ENCODE data around the gene ZDHHC3.

ZDHHC3 gene

GRCh38 chr3:44927371-44927770 is 48.6 kb downstream of the ZDHHC3 start:
- no peak for DNase-seq (ENCODE audit: low read depth in 2 of 2)

- DNase-seq (ENCODE audit: low read depth in 2 of 2): no peak
Measured at GRCh38 chr3:44926921-44927320, 49.1 kb downstream of the ZDHHC3 start.

- no peak for DNase-seq (ENCODE audit: low read depth in 2 of 2)
Measured at GRCh38 chr3:44926172-44926571, 49.8 kb downstream of the ZDHHC3 start.

GRCh38 chr3:44924457-44925084 is 51.4 kb downstream of the ZDHHC3 start:
- DNase-seq (ENCODE audit: low read depth in 2 of 2): no peak

- no peak for DNase-seq (ENCODE audit: low read depth in 2 of 2)
Measured at GRCh38 chr3:44923632-44924456, 52.1 kb downstream of the ZDHHC3 start.

GRCh38 chr3:44920081-44920480 is 55.9 kb downstream of the ZDHHC3 start:
- no peak for DNase-seq (ENCODE audit: low read depth in 2 of 2)

- DNase-seq (ENCODE audit: low read depth in 2 of 2): no peak
Measured at GRCh38 chr3:44918581-44918980, 57.4 kb downstream of the ZDHHC3 start.

- no peak for DNase-seq (ENCODE audit: low read depth in 2 of 2)
Measured at GRCh38 chr3:44918087-44918486, 57.9 kb downstream of the ZDHHC3 start.

- DNase-seq (ENCODE audit: low read depth in 2 of 2): no peak
Measured at GRCh38 chr3:44915702-44916438, 60.1 kb downstream of the ZDHHC3 start.

- no peak for DNase-seq (ENCODE audit: low read depth in 2 of 2)
Measured at GRCh38 chr3:44914936-44915335, 61.0 kb downstream of the ZDHHC3 start.

- DNase-seq (ENCODE audit: low read depth in 2 of 2): peak; percentile 13 to 56
Measured at GRCh38 chr3:44913868-44914468, 62.0 kb downstream of the ZDHHC3 start.

- DNase-seq (ENCODE audit: low read depth in 2 of 2): no peak
Measured at GRCh38 chr3:44910693-44911092, 65.3 kb downstream of the ZDHHC3 start.

GRCh38 chr3:44909063-44909462 is 66.9 kb downstream of the ZDHHC3 start:
- no peak for DNase-seq (ENCODE audit: low read depth in 2 of 2)

GRCh38 chr3:44907612-44908011 is 68.4 kb downstream of the ZDHHC3 start:
- no peak for DNase-seq (ENCODE audit: low read depth in 2 of 2)

GRCh38 chr3:44906997-44907396 is 69.0 kb downstream of the ZDHHC3 start:
- no peak for DNase-seq (ENCODE audit: low read depth in 2 of 2)

GRCh38 chr3:44905446-44906157 is 70.4 kb downstream of the ZDHHC3 start:
- no peak for DNase-seq (ENCODE audit: low read depth in 2 of 2)

GRCh38 chr3:44903751-44904150 is 72.2 kb downstream of the ZDHHC3 start:
- DNase-seq (ENCODE audit: low read depth in 2 of 2): no peak

GRCh38 chr3:44903314-44903713 is 72.7 kb downstream of the ZDHHC3 start:
- DNase-seq (ENCODE audit: low read depth in 2 of 2): no peak

GRCh38 chr3:44902628-44903027 is 73.3 kb downstream of the ZDHHC3 start:
- DNase-seq (ENCODE audit: low read depth in 2 of 2): no peak

GRCh38 chr3:44899683-44900367 is 76.1 kb downstream of the ZDHHC3 start:
- no peak for DNase-seq (ENCODE audit: low read depth in 2 of 2)

GRCh38 chr3:44896440-44896839 is 79.5 kb downstream of the ZDHHC3 start:
- DNase-seq (ENCODE audit: low read depth in 2 of 2): no peak
